Iris pigment epithelial cell (primary cell): ENCODE results near the gene PDP2.
"Not testable (repeated sequence)": the region's sequence is repeated elsewhere in the genome, so short reads cannot be mapped to it uniquely, and the experiment has no call there.

Source experiments
- DNase-seq: peaks from one replicate; pipeline ENCODE4 v3.0.0-alpha.2; 2011; ENCODE audit warnings: low read depth

The PDP2 gene

GRCh38 chr16:66919569-66920298 is 39.4 kb downstream of the PDP2 start:
- DNase-seq = no peak

GRCh38 chr16:66920299-66920590 is 39.9 kb downstream of the PDP2 start:
- DNase-seq = no peak

DNA sequence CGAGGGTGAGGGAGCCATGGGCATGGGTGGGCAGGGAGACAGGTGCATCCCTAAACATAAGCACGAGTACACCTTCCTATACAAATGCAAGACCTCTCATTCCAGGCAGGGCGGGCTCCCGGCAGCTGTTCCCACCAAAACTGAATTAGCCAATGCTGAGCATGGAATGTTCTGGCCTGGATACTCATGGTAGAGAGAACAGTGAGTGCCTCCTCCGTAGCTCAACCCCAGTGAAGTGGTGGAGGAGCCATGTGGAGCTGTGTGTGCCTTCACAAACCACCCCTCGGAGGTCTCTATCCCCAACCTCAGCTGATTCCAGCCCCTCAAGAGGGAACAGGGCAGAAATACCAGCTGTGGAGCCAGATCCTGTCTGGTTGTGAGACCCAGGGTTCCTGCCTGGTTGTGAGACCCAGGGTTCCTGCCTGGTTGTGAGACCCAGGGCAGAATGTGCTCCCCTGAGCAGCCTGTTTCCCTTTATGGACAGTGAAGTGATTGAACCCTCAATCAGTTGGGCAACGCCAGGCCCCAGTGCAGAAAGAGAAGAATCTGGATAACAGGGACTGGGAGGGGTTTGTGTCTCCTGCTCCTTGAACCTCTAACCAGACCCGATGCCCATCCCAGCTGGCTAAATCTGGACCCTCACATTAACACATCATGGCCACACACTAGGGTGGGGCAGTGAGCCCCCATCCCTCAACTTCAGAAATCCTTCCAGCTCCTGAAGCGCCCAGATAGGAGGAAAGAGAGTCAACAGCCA is 40.8 kb downstream of the PDP2 start:
- no peak for DNase-seq

DNA sequence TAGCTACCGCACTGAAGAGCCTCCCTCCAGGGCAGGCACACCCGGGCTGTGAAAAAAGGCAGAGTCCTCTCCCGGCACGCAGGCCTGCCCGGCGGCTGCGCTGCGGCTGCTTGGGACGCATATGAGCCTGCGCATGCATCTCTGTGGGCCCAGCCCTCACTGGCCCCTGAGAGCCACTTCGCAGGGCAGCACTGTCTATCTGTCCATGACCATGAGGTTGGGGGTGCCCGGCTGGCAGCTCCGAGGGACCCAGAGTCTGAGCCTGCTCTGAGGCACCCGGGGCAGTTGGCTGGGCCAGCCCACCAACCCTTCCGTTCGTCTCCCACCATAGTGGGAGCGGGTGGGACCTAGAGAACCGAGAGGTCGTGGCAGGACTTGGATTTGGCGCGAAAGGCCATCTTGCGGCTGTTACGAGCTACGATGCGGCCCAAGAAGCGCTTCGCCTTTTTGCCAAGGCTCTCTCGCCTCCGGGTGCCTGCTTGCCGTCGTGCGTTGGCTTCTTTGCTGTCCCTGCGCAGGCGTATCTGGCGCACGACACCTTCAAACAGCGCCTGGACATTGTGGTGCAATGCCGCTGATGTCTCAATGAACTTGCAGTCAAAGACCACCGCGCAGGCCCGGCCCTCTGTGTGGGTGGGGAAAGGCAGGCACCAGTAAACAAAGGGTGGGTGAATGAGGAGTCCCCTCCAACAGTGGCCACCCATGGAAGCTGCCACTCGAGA is 41.6 kb downstream of the PDP2 start:
- no peak for DNase-seq

DNA sequence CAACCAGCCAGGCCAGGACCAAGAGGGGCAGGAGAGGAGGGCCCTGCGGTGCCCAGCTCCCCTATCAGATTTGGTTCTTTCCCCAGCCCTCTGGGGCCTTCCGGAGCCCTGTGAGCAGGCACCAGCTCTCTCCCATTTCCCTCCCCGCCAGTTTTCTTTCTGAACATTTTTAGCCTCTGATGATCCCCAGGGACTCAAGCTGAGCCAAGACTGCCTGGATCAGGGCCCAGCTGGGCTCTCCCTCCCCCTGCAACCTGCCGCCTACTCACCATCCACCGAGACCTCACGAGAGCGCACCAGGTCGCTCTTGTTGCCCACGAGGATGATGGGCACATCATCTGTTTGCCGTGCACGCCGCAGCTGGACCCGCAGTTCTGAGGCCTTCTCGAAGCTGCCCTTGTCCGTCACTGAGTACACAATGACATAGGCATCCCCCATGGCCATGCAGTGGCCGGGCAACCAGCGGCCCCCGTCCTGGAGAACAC is 43.0 kb downstream of the PDP2 start:
- DNase-seq = no peak

DNA sequence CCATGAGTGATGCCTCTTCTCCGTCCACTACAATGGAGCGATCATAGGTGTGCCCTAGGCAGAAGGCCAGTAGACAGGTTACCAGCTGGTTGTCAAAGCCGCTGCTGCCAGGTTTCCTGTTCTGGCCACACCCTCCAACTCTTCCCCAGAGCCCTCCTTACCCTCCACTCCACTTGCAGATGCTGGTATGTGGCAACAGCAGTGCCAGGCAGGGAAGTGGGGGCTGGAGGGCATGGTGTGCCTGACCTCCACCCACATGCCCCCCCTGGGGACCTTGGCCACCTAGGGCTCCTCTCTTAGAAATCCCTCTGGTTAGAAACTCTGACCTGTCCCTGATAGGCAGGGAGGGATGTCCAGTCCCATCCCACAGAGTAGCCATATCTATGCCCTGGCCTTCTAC is 43.6 kb downstream of the PDP2 start:
- no peak for DNase-seq

- no peak for DNase-seq
These were observed 44.4 kb downstream of the PDP2 start for GRCh38 chr16:66924527-66925321.

DNA sequence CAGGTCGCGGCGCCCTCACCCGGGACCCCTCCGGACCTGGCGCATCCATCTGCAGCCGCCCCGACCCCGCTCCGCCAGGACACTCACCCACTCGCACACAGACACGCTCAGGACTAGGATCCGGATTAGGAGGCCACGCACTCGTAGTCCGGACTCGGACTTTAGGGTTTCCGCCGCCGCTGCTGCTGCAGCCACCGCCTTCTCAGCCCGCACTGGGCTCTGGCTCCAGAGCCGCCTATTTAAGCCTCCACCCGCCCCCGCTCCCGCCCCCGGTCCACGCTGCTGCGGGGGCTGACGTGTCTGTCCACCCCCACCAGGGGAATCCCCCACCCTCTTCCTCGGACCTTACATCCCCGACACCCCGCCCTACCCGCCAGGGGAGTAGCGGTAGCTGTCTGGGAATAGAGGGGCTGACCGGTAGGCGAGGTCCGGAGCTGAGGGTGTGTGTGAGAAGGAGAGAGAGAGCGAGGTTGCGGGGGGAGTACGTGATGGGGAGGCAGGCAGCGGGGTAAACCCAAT is 45.1 kb downstream of the PDP2 start, which contains the start of gene RRAD:
Gene RRAD, minus strand, starts transcription at position 214 of the 519 bp plus-strand sequence. CDS start 356 bp downstream, outside the sequence.
- DNase-seq = peak; percentile 58

GRCh38 chr16:66926171-66926947 is 46.0 kb downstream of the PDP2 start:
- DNase-seq = no peak

DNA sequence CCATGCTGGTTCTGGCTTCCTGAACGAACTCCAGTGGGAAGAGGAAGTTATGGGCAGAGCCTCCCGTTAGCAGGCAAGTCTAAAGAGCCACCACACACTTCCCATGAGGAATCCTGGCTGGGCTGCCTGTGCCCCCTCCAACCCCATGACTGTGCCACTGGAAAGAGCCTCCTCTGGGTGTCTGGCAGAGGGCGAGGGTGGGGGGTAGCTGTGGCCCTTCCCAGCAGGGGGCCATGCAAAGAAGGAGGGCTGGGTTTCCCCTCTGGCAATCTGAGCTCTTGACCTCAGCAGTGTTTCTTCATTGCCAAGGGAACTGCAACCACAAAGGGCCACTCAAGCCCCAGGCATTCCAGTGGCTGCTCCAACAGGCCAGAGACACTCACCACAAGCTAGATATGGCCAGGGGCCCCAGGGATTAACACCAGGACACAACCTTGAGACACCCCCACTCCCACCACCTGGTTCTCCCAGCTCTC is 46.7 kb downstream of the PDP2 start:
- DNase-seq = peak; percentile 92

GRCh38 chr16:66927918-66928649 is 47.8 kb downstream of the PDP2 start:
- no peak for DNase-seq

GRCh38 chr16:66928702-66929388 is 48.5 kb downstream of the PDP2 start:
- DNase-seq = peak; percentile 52

- DNase-seq = peak; percentile 80
These were observed 49.9 kb downstream of the PDP2 start for GRCh38 chr16:66930189-66930588.

DNA sequence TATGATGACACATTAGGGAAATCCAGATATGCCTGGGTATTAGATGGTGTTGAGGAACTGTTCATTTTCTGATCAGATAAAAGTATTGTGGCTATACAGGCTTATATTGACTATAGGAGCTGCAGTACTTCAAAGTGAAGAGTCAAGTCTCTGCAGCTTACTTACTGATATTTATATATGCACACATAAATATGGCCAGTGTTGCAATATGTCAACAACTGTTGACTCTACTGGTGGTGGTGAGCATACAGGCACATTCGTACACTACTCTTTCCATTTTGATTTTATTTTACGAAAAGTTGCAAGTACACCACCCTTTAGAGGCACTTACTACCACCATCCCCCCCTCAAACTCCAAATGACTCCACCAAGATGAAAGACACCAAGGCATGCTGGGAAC is 51.4 kb downstream of the PDP2 start:
- DNase-seq = no peak

- DNase-seq = no peak
These were observed 51.8 kb downstream of the PDP2 start for GRCh38 chr16:66932076-66932475.

DNA sequence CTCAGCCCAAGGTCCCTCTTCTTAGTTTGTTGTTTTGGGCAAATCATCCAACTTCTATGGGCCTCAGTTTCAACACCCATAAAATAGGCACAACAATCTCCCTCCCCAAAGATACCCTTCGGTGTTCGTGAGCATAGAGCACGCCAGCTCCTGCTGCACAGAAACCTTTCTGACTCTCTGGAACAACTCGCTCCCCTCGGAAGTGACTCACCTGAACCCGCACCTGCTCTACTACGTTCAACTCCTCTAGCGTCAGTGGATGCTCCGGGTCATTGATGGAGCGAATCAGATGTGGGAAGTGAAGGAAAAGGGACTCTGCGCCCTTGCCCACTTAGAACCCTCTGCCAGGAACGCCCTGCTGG is 53.4 kb downstream of the PDP2 start:
- no peak for DNase-seq

- peak; percentile 84 for DNase-seq
These were observed 54.0 kb downstream of the PDP2 start, which contains the start of gene CIAO2B for GRCh38 chr16:66934138-66934838. Gene CIAO2B, minus strand, starts transcription at chr16:66934402. Its CDS starts 38 bp downstream, at chr16:66934364.

- not testable (repeated sequence) for DNase-seq
These were observed 54.6 kb downstream of the PDP2 start for GRCh38 chr16:66934839-66935313.
